GM23338 (cell line): ENCODE data around the gene SLC4A4. TPM values are rescaled to one million over a fixed set of nuclear protein-coding genes. Genes with fewer than 3 reads are reported as not detected.

Experiments
- ATAC-seq: fragments of 200-7000 bp; cut with Tn5 transposase; 3 replicates; pipeline ENCODE4 v1.9.1; 2020
- DNase-seq: peaks from one replicate; pipeline ENCODE4 v3.0.0-alpha.2; 2015; ENCODE audit warnings: low spot score
- H2AFZ ChIP-seq: fragments of 200-600 bp; sonication (generic); 2 replicates; pipeline ENCODE4 v1.8.0; 2016; ENCODE audit warnings: antibody characterized with exemption, mild to moderate bottlenecking, moderate library complexity
- H3F3A ChIP-seq: fragments of 200-600 bp; sonication (generic); replicated peaks from 2 replicates; pipeline ENCODE4 v1.8.0; 2017; ENCODE audit warnings: antibody characterized with exemption, mixed run types, low read depth
- H3K27ac ChIP-seq: fragments of 200-600 bp; sonication (generic); 2 replicates; pipeline ENCODE4 v1.6.1; 2016; ENCODE audit warnings: low read depth
- H3K27me3 ChIP-seq: fragments of 200-600 bp; sonication (generic); 2 replicates; pipeline ENCODE4 v1.8.0; 2016; ENCODE audit warnings: mild to moderate bottlenecking, mixed run types, moderate library complexity; ENCODE audit not compliant: insufficient read depth
- H3K36me3 ChIP-seq: fragments of 200-600 bp; sonication (generic); 2 replicates; pipeline ENCODE4 v1.8.0; 2016; ENCODE audit warnings: mild to moderate bottlenecking; ENCODE audit not compliant: insufficient read depth
- H3K4me1 ChIP-seq: fragments of 200-600 bp; sonication (generic); 2 replicates; pipeline ENCODE4 v1.8.0; 2016; ENCODE audit warnings: mild to moderate bottlenecking, moderate library complexity; ENCODE audit not compliant: insufficient read depth
- H3K4me2 ChIP-seq: fragments of 200-600 bp; sonication (generic); 2 replicates; pipeline ENCODE4 v1.7.1; 2017; ENCODE audit warnings: mixed run types
- H3K4me3 ChIP-seq: fragments of 200-600 bp; sonication (generic); 2 replicates; pipeline ENCODE4 v1.6.1; 2016; ENCODE audit warnings: mixed run types
- H3K79me2 ChIP-seq: fragments of 200-600 bp; sonication (generic); replicated peaks from 2 replicates; pipeline ENCODE4 v1.8.0; 2017; ENCODE audit warnings: mild to moderate bottlenecking; ENCODE audit not compliant: insufficient read depth
- H3K9me2 ChIP-seq: fragments of 200-600 bp; sonication (generic); 2 replicates; pipeline ENCODE4 v1.8.0; 2017; ENCODE audit not compliant: insufficient read depth
- H4K20me1 ChIP-seq: fragments of 200-600 bp; sonication (generic); replicated peaks from 2 replicates; pipeline ENCODE4 v1.8.0; 2017; ENCODE audit warnings: mild to moderate bottlenecking; ENCODE audit not compliant: insufficient read depth
- H3K27ac Mint-ChIP-seq: 2 replicates; pipeline ENCODE4 v1.8.0; 2020; ENCODE audit warnings: inconsistent platforms, mild to moderate bottlenecking, moderate library complexity, mixed read lengths
- H3K27me3 Mint-ChIP-seq: 3 replicates; pipeline ENCODE4 v1.8.0; 2022; ENCODE audit warnings: low read depth, mild to moderate bottlenecking, moderate library complexity, mixed read lengths, inconsistent platforms; ENCODE audit not compliant: insufficient read depth, poor library complexity
- H3K36me3 Mint-ChIP-seq: 3 replicates; pipeline ENCODE4 v1.8.0; 2021; ENCODE audit warnings: low read depth, mild to moderate bottlenecking, inconsistent platforms, moderate library complexity, mixed read lengths
- H3K4me1 Mint-ChIP-seq: 3 replicates; pipeline ENCODE4 v1.8.0; 2020; ENCODE audit warnings: mild to moderate bottlenecking, inconsistent platforms, mixed read lengths
- H3K4me3 Mint-ChIP-seq: 3 replicates; pipeline ENCODE4 v1.8.0; 2021; ENCODE audit warnings: moderate library complexity, mild to moderate bottlenecking, inconsistent platforms, mixed read lengths
- H3K9me3 Mint-ChIP-seq: 3 replicates; pipeline ENCODE4 v1.8.0; 2020; ENCODE audit warnings: moderate library complexity, mild to moderate bottlenecking, inconsistent platforms, mixed read lengths
- CREB1 ChIP-seq: fragments of 250-450 bp; sonication (Bioruptor Pico); IDR thresholded peaks from 2 replicates; pipeline ENCODE4 v1.5.0; 2020; ENCODE audit warnings: low read depth, mild to moderate bottlenecking, moderate library complexity
- EZH2 ChIP-seq: fragments of 200-600 bp; sonication (generic); IDR thresholded peaks from one replicate; pipeline ENCODE4 v1.8.0; 2017; ENCODE audit warnings: antibody characterized with exemption, mild to moderate bottlenecking, low read depth; ENCODE audit not compliant: unreplicated experiment
- POLR2AphosphoS5 ChIP-seq: IDR thresholded peaks from 2 replicates; pipeline ENCODE4 v1.6.1; 2016; ENCODE audit warnings: antibody characterized with exemption, low read depth
- STAT1 ChIP-seq: IDR thresholded peaks from one replicate; pipeline ENCODE4 v1.6.1; 2016; ENCODE audit warnings: antibody characterized with exemption; ENCODE audit not compliant: unreplicated experiment
- ZNF114 ChIP-seq: fragments of 250-450 bp; sonication (Bioruptor Pico); IDR thresholded peaks from 2 replicates; pipeline ENCODE4 v1.5.0; 2020; ENCODE audit warnings: mild to moderate bottlenecking, moderate library complexity
- polyA plus RNA-seq: library from polyadenylated mRNA; unstranded; fragments of >200 nt; fragmentation: Nextera tagmentation; extraction: Ambion mirVana; gene quantifications from 2 replicates; pipeline ENCODE4 v1.2.1, GENCODE V29; 2016
- total RNA-seq: library from RNA; depleted of rRNA; stranded (reverse); fragments of >200 nt; shearing (Covaris generic); gene quantifications from 2 replicates; pipeline ENCODE4 v1.2.3, GENCODE V29; 2014
- TF ChIP-seq, protein P1 (sequence below): fragments of 250-450 bp; sonication (Bioruptor Pico); IDR thresholded peaks from 2 replicates; pipeline ENCODE4 v1.5.0; 2020; ENCODE audit warnings: mild to moderate bottlenecking, moderate library complexity
- TF ChIP-seq, protein P2 (sequence below): IDR thresholded peaks from one replicate; pipeline ENCODE4 v1.6.1; 2018; ENCODE audit warnings: antibody characterized with exemption; ENCODE audit not compliant: unreplicated experiment

SLC4A4 gene
- total and polyA plus RNA-seq, 2 experiments from 2014 or later = 1.0 to 1.5 TPM

DNA sequence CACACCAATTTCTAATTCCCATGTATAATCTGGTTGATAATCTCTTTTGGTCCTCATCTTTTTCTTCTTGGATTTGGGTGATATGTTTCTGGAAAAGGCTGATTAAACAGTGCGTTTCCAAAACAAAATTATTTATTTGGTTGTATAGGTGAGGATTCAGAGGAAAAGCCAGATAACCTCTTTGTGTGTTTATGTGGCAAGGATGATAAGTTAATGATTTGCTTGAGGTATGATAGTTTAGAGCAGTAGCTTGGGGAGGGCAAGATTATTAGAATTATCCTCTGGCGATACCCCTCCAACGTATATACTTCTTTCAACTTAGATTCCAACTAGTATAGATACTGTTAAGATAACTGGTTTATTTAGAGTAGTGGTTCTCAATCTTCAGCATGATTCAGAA lies 53.3 kb downstream of the SLC4A4 start:
- Mint-ChIP-seq H3K4me3 (no peak overlapping the region), H3K27me3 (peaks cover 2% of the 10 kb centered on the region), H3K27ac (no peak overlapping the region), H3K4me1 (peaks cover 25% of the 10 kb centered on the region), H3K36me3 (no peaks in the 10 kb centered on the region), H3K9me3 (no peaks in the 10 kb centered on the region)
- H3K27me3 ChIP-seq = no peaks in the 10 kb centered on the region
- no peaks in the 10 kb centered on the region for H4K20me1 ChIP-seq
- H3F3A ChIP-seq = no peaks in the 10 kb centered on the region
- no peak overlapping the region for H3K27ac ChIP-seq
- ATAC-seq = no peak
- H3K4me2 ChIP-seq = no peak overlapping the region
- no peak overlapping the region for H2AFZ ChIP-seq
- peaks cover 3% of the 10 kb centered on the region; the same call in 1 of the 2 replicates for H3K4me1 ChIP-seq
- no peaks in the 10 kb centered on the region for H3K79me2 ChIP-seq
- DNase-seq = no peak
- H3K4me3 ChIP-seq = no peak overlapping the region
- H3K36me3 ChIP-seq = no peaks in the 10 kb centered on the region
- H3K9me2 ChIP-seq = no peaks in the 10 kb centered on the region
- TF ChIP-seq, protein P1, sequence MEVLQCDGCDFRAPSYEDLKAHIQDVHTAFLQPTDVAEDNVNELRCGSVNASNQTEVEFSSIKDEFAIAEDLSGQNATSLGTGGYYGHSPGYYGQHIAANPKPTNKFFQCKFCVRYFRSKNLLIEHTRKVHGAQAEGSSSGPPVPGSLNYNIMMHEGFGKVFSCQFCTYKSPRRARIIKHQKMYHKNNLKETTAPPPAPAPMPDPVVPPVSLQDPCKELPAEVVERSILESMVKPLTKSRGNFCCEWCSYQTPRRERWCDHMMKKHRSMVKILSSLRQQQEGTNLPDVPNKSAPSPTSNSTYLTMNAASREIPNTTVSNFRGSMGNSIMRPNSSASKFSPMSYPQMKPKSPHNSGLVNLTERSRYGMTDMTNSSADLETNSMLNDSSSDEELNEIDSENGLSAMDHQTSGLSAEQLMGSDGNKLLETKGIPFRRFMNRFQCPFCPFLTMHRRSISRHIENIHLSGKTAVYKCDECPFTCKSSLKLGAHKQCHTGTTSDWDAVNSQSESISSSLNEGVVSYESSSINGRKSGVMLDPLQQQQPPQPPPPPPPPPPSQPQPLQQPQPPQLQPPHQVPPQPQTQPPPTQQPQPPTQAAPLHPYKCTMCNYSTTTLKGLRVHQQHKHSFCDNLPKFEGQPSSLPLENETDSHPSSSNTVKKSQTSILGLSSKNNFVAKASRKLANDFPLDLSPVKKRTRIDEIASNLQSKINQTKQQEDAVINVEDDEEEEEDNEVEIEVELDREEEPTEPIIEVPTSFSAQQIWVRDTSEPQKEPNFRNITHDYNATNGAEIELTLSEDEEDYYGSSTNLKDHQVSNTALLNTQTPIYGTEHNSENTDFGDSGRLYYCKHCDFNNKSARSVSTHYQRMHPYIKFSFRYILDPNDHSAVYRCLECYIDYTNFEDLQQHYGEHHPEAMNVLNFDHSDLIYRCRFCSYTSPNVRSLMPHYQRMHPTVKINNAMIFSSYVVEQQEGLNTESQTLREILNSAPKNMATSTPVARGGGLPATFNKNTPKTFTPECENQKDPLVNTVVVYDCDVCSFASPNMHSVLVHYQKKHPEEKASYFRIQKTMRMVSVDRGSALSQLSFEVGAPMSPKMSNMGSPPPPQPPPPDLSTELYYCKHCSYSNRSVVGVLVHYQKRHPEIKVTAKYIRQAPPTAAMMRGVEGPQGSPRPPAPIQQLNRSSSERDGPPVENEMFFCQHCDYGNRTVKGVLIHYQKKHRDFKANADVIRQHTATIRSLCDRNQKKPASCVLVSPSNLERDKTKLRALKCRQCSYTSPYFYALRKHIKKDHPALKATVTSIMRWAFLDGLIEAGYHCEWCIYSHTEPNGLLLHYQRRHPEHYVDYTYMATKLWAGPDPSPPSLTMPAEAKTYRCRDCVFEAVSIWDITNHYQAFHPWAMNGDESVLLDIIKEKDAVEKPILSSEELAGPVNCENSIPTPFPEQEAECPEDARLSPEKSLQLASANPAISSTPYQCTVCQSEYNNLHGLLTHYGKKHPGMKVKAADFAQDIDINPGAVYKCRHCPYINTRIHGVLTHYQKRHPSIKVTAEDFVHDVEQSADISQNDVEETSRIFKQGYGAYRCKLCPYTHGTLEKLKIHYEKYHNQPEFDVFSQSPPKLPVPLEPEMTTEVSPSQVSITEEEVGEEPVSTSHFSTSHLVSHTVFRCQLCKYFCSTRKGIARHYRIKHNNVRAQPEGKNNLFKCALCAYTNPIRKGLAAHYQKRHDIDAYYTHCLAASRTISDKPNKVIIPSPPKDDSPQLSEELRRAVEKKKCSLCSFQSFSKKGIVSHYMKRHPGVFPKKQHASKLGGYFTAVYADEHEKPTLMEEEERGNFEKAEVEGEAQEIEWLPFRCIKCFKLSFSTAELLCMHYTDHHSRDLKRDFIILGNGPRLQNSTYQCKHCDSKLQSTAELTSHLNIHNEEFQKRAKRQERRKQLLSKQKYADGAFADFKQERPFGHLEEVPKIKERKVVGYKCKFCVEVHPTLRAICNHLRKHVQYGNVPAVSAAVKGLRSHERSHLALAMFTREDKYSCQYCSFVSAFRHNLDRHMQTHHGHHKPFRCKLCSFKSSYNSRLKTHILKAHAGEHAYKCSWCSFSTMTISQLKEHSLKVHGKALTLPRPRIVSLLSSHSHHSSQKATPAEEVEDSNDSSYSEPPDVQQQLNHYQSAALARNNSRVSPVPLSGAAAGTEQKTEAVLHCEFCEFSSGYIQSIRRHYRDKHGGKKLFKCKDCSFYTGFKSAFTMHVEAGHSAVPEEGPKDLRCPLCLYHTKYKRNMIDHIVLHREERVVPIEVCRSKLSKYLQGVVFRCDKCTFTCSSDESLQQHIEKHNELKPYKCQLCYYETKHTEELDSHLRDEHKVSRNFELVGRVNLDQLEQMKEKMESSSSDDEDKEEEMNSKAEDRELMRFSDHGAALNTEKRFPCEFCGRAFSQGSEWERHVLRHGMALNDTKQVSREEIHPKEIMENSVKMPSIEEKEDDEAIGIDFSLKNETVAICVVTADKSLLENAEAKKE (CRISPR knock-in tag) = no peak
- TF ChIP-seq STAT1 = no peak
- no peak for TF ChIP-seq ZNF114
- TF ChIP-seq, protein P2, sequence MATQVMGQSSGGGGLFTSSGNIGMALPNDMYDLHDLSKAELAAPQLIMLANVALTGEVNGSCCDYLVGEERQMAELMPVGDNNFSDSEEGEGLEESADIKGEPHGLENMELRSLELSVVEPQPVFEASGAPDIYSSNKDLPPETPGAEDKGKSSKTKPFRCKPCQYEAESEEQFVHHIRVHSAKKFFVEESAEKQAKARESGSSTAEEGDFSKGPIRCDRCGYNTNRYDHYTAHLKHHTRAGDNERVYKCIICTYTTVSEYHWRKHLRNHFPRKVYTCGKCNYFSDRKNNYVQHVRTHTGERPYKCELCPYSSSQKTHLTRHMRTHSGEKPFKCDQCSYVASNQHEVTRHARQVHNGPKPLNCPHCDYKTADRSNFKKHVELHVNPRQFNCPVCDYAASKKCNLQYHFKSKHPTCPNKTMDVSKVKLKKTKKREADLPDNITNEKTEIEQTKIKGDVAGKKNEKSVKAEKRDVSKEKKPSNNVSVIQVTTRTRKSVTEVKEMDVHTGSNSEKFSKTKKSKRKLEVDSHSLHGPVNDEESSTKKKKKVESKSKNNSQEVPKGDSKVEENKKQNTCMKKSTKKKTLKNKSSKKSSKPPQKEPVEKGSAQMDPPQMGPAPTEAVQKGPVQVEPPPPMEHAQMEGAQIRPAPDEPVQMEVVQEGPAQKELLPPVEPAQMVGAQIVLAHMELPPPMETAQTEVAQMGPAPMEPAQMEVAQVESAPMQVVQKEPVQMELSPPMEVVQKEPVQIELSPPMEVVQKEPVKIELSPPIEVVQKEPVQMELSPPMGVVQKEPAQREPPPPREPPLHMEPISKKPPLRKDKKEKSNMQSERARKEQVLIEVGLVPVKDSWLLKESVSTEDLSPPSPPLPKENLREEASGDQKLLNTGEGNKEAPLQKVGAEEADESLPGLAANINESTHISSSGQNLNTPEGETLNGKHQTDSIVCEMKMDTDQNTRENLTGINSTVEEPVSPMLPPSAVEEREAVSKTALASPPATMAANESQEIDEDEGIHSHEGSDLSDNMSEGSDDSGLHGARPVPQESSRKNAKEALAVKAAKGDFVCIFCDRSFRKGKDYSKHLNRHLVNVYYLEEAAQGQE = no peak
- no peak for TF ChIP-seq CREB1
- no peak for TF ChIP-seq EZH2
- no peak for TF ChIP-seq POLR2AphosphoS5
